Measurements from ENCODE around the gene LRP1-AS.
"Not testable (repeated sequence)": the region's sequence is repeated elsewhere in the genome, so short reads cannot be mapped to it uniquely, and the experiment has no call there.

The LRP1-AS gene

GRCh38 chr12:57138526-57139272 lies 8.7 kb downstream of the LRP1-AS start:
- no peak for DNase-seq

DNA sequence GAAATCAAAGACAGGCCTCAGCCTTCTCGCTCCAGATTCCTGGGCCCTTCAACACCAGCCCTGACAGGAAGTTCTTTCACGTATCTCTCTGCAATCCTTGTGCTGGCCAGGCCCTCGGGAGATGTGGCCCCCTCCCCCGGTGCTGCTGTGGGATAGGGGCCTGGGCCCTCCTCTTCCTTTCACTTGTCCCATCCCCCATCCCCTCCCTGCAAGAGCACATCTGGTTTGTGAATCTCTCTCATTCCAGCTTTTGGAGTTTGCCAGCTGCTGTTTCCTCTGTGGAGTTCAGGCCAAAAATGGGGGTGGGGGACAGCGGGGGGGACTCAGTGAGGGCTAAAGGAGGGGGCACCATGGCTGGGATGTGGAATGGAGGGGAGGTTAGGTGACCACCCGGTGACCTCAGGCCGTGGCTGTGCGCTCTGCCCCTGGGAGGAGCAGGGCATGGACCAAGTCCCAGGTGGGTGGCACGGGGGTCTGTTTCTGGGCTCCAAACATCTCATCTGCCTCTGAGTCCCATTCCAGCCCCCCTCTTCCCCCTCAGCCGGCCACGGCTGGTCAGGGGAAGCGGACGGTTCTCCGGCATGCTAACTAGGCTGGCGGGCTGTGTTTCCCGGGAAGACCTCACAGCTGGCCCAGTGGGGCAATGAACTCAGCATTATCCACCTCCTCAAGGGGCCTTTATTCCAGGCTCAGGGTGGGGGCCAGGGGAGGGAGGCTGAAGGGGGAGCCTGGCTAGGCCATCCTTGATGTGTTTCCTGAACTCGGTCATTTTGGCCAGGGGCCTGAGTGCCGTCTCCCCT lies 11.7 kb downstream of the LRP1-AS start:
- DNase-seq: peak; percentile 73

GRCh38 chr12:57134949-57135348 lies 12.5 kb downstream of the LRP1-AS start:
- no peak for DNase-seq

- no peak for DNase-seq
These were observed 13.5 kb downstream of the LRP1-AS start for GRCh38 chr12:57133916-57134315.

- DNase-seq: peak; percentile 69
These were observed 14.3 kb downstream of the LRP1-AS start for GRCh38 chr12:57133013-57133569.

GRCh38 chr12:57131896-57132744 lies 15.3 kb downstream of the LRP1-AS start:
- no peak for DNase-seq

- no peak for DNase-seq
These were observed 16.5 kb downstream of the LRP1-AS start for GRCh38 chr12:57130941-57131340.

DNA sequence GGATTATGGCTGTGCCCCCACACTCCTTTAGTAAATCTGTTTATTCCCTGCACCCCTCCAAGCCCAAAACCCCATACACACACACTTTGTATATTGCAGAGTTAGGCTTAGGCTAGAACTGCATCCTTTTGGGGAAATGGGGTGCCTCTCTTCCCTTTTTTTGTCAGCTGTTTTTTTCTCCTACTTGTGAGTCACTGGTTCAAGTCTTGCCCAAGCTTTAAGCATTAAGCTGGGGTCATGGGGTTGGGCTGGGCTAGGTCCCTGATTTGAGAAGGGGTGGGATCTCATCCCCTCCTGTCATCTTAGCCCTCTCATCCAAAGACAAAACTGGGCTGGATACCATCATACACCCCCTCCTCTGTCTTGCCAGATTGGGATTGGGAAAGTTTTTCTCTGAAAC lies 17.5 kb downstream of the LRP1-AS start:
- DNase-seq: no peak

- DNase-seq: no peak
These were observed 18.0 kb downstream of the LRP1-AS start for GRCh38 chr12:57129321-57129842.

- no peak for DNase-seq
These were observed 18.7 kb downstream of the LRP1-AS start for GRCh38 chr12:57128519-57129247.

GRCh38 chr12:57127726-57128518 lies 19.5 kb downstream of the LRP1-AS start, which contains the start of gene LRP1:
Gene LRP1 (plus strand): TSS chr12:57128483. CDS start chr12:57128965, 482 bp downstream.
- DNase-seq: peak; percentile 85

GRCh38 chr12:57127101-57127725 lies 20.2 kb downstream of the LRP1-AS start:
- no peak for DNase-seq

DNA sequence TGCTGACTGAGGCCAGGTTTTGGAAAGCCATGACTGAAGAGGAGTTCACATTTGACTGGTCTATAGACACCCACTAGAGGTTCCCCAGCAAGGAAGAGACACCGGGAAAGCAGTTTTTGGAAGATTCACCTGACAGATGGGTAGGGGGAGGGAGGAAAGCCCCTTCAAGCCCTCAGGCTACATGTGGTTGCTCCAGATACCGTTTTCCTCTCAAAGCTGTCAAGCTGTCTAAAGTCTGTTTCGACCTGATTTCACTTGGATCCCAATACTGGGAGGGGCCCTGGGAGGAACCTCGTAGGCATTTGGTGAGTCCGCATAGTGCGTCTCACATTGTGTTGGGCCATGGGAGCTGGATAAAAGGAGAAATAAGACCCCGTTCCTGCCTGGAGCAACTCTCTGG lies 20.9 kb downstream of the LRP1-AS start:
- no peak for DNase-seq

GRCh38 chr12:57126061-57126460 lies 21.4 kb downstream of the LRP1-AS start:
- DNase-seq: no peak

GRCh38 chr12:57124261-57124877 lies 23.1 kb downstream of the LRP1-AS start:
- peak; percentile 75 for DNase-seq

DNA sequence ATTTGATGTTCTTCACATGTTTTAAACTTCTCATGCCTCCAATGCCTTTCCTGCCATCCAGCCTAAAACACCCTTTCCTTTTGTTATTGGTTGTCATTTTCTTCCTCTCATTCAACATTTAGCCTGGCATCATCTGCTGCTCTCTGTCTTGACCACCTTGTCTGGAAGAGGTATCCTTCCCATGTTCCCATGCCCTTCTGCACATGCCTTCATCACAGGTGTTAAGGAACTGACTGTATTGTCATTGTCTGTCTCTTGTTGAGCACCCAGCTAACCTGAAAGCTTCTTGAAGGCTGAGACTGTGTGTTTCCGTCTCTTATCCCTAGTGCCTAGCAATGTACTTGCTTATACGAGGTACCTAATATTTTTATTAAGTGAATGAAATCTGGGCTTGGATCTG lies 23.6 kb downstream of the LRP1-AS start:
- DNase-seq: no peak

- not testable (repeated sequence) for DNase-seq
These were observed 26.7 kb downstream of the LRP1-AS start for GRCh38 chr12:57120718-57121117.

GRCh38 chr12:57119294-57120085 lies 27.9 kb downstream of the LRP1-AS start:
- no peak for DNase-seq

GRCh38 chr12:57118711-57119271 lies 28.6 kb downstream of the LRP1-AS start:
- DNase-seq: no peak

All from fibroblast of skin of right quadriceps (primary cell).